SK-N-SH (cell line): ENCODE measurements around the gene MAP3K3.

Experiments
- MXI1 ChIP-seq: IDR thresholded peaks from 2 replicates; pipeline ENCODE4 v1.6.1; 2012; ENCODE audit warnings: mild to moderate bottlenecking, low read depth, low read length, improper control_type of control experiment
- POLR2AphosphoS5 ChIP-seq: IDR thresholded peaks from 2 replicates; pipeline ENCODE4 v1.6.1; 2012; ENCODE audit warnings: low read depth, low read length
- RXRA ChIP-seq: IDR thresholded peaks from 2 replicates; pipeline ENCODE4 v1.4.0; 2012; ENCODE audit warnings: low read depth, mild to moderate bottlenecking, borderline replicate concordance
- SIN3A ChIP-seq: IDR thresholded peaks from 2 replicates; pipeline ENCODE4 v1.6.1; 2012; ENCODE audit warnings: low read depth, mild to moderate bottlenecking, low read length, moderate library complexity, borderline replicate concordance
- SMC3 ChIP-seq: IDR thresholded peaks from 2 replicates; pipeline ENCODE4 v1.6.1; 2012; ENCODE audit warnings: low read depth, low read length, improper control_type of control experiment
- TAF1 ChIP-seq: IDR thresholded peaks from 2 replicates; pipeline ENCODE4 v1.6.1; 2012; ENCODE audit warnings: low read depth, mild to moderate bottlenecking, low read length, moderate library complexity, borderline replicate concordance
- TF ChIP-seq, protein P1 (sequence below): fragments of 200-600 bp; sonication (generic); IDR thresholded peaks from 2 replicates; pipeline ENCODE4 v1.6.1; 2017; ENCODE audit warnings: antibody characterized with exemption, mild to moderate bottlenecking, moderate library complexity
- TF ChIP-seq, protein P2 (sequence below): IDR thresholded peaks from 2 replicates; pipeline ENCODE4 v1.4.0; 2012; ENCODE audit warnings: low read depth, borderline replicate concordance
- TF ChIP-seq, protein P3 (sequence below): IDR thresholded peaks from 2 replicates; pipeline ENCODE4; 2012
- TF ChIP-seq, protein P4 (sequence below): IDR thresholded peaks from 2 replicates; pipeline ENCODE4 v1.4.0; 2012; ENCODE audit warnings: low read depth, borderline replicate concordance

DNA sequence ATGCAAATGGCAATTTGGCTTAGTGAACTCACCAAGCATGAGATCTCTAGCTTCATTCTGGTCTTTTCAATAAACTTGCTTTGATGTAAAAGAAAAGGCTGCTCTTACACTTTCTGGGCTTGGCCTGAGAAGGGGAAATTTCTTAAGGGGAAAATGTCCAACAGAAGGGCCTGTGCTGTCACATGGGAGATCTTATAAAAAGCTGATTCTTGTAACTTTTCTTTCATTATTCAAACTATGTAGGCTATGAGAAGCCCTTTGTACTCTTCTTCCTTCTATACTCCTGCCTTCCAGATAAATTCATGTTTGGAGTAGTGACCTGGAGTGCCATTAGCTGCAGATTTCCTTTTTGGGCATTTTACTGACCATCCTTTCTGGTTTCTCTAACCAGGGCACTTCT is 60.8 kb downstream of the MAP3K3 start:
- TF ChIP-seq, protein P1, sequence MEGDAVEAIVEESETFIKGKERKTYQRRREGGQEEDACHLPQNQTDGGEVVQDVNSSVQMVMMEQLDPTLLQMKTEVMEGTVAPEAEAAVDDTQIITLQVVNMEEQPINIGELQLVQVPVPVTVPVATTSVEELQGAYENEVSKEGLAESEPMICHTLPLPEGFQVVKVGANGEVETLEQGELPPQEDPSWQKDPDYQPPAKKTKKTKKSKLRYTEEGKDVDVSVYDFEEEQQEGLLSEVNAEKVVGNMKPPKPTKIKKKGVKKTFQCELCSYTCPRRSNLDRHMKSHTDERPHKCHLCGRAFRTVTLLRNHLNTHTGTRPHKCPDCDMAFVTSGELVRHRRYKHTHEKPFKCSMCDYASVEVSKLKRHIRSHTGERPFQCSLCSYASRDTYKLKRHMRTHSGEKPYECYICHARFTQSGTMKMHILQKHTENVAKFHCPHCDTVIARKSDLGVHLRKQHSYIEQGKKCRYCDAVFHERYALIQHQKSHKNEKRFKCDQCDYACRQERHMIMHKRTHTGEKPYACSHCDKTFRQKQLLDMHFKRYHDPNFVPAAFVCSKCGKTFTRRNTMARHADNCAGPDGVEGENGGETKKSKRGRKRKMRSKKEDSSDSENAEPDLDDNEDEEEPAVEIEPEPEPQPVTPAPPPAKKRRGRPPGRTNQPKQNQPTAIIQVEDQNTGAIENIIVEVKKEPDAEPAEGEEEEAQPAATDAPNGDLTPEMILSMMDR: no peak
- no peak for TF ChIP-seq MXI1
- no peak for TF ChIP-seq RXRA
- TF ChIP-seq TAF1: no peak
- TF ChIP-seq SIN3A: no peak
- no peak for TF ChIP-seq SMC3
- TF ChIP-seq, protein P2, sequence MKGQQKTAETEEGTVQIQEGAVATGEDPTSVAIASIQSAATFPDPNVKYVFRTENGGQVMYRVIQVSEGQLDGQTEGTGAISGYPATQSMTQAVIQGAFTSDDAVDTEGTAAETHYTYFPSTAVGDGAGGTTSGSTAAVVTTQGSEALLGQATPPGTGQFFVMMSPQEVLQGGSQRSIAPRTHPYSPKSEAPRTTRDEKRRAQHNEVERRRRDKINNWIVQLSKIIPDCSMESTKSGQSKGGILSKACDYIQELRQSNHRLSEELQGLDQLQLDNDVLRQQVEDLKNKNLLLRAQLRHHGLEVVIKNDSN: no peak
- TF ChIP-seq, protein P3, sequence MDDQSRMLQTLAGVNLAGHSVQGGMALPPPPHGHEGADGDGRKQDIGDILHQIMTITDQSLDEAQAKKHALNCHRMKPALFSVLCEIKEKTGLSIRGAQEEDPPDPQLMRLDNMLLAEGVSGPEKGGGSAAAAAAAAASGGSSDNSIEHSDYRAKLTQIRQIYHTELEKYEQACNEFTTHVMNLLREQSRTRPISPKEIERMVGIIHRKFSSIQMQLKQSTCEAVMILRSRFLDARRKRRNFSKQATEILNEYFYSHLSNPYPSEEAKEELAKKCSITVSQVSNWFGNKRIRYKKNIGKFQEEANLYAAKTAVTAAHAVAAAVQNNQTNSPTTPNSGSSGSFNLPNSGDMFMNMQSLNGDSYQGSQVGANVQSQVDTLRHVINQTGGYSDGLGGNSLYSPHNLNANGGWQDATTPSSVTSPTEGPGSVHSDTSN: no peak
- TF ChIP-seq POLR2AphosphoS5: no peak
- TF ChIP-seq, protein P4, sequence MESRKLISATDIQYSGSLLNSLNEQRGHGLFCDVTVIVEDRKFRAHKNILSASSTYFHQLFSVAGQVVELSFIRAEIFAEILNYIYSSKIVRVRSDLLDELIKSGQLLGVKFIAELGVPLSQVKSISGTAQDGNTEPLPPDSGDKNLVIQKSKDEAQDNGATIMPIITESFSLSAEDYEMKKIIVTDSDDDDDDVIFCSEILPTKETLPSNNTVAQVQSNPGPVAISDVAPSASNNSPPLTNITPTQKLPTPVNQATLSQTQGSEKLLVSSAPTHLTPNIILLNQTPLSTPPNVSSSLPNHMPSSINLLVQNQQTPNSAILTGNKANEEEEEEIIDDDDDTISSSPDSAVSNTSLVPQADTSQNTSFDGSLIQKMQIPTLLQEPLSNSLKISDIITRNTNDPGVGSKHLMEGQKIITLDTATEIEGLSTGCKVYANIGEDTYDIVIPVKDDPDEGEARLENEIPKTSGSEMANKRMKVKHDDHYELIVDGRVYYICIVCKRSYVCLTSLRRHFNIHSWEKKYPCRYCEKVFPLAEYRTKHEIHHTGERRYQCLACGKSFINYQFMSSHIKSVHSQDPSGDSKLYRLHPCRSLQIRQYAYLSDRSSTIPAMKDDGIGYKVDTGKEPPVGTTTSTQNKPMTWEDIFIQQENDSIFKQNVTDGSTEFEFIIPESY: no peak
